SKM-1 treated with dmso at 0.1 percent for 144 hours (cell line): ENCODE results near the gene APOL1.
A peak's percentile ranks its signal among the peaks of the same experiment; 100 is the strongest.
"Not testable (repeated sequence)": the region's sequence is repeated elsewhere in the genome, so short reads cannot be mapped to it uniquely, and the experiment has no call there.

Experiments used
- DNase-seq: peaks from one replicate; lab custom pipeline; 2025; ENCODE audit not compliant: unreplicated experiment; lab: John Stamatoyannopoulos, UW

The APOL1 gene

DNA sequence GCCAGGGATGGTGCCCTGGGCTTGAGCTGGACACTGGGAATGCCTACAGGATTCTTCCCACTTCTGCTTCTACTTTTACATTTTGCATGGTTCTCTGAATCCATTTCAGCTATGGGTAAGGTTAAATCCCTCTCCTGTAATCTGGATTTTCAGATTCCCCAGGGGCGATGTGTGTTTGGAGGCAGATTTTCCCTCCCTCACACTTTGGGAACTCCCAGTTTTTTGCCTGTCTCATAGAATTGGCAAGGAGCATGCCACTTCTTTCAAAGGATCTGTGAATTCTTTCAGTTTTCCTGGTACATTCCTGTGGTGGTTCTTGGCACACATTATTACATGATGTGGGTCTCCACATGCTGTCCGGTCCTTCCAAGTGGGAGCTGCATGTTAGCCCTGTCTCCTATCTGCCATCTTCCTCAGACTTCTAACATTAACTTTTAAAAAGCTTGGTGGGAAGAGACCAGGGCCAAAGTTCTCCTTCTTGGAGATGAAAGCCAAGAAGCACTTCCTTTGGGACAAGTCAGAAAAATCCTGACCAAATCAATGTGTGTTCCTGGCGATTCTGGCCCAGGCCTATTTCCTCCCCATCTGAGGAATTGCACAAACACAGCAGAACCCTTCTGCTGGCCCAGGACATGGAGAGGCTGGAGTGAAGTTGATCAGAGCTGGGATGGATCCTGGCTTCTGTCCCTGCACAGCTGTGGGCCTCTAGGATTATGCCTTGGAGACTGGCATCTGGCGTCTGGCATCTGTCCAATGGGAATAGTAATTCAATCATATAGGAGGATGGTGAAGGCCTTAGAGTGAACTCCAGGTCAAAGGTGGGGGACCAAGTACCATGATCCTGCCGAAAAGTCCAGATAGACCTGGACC lies 8.2 kb upstream of the APOL1 start:
- no peak for DNase-seq

DNA sequence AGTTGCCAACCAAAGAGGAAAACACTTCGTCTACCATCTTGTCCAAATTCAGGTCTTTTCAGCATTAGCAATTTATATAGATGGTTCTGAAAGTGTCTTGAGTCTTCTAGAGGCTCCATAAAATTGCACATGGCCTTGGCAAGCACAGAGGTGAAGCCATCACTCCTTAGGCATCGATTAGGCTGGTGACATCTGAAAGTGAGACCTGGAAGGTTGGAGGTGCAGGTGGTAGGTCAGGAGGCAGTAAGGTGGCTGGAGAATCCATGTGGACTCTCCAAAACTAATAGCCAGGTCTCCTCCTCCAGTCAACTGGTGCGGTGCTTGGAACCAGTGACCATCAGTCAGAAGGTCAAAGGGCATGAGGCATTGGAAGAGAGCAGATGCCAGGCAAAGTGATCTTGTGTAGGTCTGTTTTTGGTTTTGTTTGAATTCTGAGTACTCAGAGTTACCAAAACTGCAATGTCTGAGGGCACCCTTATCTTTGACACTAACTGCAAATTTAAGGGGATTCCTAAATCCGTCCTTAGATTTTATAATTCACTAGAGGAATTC lies 7.1 kb upstream of the APOL1 start:
- DNase-seq: no peak

DNA sequence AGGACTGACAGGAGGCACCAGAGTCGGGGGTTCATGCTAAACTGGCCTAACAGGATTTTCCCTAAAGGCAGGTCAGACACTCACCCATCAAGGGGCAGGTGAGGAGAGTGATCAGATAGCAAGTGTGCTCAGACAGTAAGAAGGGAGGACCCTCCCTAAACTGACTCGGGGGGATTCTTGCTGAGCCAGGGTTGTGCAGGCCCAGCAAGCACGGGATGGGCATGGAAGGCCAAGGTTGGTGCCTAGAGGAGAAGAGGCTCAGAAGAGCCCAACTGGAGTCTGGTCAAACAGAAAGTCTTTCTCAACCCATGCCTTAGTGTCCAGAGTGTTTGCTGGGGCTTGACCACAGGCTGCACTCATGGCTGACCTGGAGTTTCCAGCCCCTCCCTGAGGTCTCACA lies 6.2 kb upstream of the APOL1 start:
- no peak for DNase-seq

DNA sequence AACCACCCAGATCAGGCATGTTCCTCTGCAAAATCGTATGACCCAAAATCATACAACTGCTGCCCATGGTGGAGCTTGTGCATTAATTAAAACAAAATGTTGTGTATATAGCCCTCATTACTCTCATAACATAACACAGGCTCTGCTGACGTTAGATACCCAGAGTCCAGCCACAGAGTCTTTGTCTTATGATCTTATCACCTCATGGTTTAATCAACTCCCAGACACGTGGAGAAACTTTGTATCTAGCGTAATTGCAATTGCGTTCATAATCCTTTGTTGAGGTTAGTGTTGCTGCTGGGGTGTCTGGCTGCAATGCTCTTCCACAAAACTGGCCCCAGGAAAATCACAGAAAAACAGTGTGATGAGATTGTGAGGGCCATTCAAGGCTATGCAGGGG lies 5.0 kb upstream of the APOL1 start:
- no peak for DNase-seq

DNA sequence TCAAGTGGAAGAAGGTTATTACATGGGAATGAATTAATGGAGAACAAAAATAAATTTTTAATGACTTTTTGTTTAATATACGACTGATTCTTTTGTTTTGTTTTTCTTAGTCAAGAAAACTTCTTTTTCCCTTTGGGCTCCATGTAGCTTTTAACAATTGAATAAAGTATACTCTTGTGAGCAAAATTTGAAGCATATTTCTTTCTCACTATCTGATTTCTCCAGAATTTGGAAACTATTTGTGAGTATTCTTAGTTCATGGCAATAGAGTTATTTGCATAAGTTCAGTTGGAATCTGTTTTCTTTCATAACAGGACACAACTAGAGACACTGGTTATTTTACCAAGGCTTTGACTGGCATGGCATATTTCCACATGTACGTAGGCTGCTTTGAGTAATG lies 3.8 kb upstream of the APOL1 start:
- no peak for DNase-seq

DNA sequence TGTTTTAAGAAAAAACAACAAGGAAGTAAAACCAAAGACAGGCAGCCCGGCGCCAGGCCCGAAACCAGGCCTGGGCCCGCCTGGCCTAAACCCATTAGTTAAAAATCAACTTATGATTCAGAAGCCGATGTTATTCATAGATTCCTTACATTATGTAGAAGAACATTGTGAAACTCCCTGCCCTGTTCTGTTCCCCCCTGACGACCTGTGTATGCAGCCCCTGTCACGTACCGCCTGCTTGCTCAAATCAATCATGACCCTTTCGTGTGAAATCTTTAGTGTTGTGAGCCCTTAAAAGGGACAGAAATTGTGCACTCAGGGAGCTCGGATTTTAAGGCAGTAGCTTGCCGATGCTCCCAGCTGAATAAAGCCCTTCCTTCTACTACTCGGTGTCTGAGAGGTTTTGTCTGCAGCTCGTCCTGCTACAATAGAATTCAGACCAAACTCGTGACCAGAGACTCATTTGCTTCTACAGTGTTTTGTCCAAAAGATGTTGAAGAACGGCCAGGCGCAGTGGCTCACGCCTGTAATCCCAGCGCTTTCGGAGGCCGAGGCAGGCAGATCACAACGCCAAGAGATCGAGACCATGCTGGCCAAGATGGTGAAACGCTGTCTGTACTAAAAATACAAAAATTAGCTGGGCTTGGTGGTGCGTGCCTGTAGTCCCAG lies 2.5 kb upstream of the APOL1 start:
- not testable (repeated sequence) for DNase-seq

DNA sequence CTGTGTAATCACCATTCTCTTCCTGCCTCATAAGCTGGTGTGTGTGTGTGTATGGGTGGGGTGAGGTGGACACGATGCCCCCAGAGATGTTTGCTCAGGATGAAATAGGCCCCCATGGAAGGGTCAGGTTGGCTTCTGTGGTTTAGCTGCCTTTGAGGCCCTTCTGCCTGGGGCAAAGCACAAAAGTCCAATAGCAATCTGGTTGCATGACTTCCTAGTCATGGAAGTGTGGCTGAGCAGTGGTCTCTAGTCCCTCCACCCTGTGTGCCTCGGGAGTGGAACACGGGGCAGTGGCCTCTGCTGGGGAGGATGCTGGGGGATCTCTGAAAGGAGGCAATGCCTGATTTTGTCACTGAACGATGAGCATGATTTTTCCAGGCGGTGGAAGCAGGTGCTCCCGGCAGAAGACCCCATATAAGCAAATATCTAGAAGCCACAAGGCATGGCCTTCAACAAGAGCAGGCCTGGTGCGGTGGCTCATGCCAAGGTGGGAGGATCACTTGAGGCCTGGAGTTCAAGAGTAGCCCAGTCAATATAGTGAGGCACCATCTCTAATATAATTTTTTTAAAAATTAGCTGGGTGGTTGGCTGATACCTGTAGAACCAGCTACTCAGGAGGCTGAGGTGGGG lies 839 bp upstream of the APOL1 start:
- DNase-seq: not testable (repeated sequence)

DNA sequence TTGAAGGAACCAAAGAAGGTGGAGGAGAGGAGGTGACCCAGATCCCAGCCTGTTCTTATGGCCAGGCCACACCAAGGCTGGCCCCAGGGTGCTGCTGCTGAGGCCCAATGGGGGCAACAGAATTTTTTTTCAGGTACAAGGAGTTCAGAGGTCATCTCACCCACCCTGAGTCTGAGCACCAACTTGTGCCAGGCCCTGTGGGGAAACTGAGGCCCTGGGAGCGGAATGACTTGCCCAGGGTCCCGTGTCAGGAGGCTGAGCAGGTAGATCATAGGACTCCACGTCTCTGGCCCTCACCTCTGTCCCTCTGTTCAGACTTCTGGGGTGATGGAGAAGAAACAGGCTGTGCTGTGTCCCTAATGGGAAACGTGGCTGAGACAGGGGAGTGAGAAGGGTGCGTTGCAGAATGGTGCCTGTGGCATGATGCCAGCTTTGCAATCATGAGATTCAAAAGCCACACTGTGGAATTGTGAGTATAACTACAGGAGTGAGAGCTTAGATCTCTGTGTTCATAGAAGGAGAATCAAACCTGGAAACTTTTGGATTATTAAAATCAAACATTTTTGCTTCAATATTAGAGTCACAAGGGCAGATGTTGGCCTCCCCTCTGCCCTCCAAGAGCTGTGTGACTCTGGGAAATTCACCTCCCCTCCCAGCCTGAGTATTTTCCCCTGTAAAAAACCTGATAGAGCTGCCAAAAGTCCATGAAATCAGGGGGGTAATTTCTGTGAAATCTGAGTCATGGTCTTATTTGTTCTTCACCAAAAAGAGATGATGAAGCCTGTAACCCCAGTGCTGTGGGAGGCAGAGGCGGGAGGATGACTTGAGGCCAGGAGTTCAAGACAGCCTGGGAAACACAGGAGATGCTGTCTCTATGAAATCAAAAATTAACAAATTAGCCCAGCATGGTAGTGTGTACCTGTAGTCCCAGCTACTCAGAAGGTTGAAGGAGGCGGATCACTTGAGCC lies 874 bp downstream of the APOL1 start:
- DNase-seq: no peak

DNA sequence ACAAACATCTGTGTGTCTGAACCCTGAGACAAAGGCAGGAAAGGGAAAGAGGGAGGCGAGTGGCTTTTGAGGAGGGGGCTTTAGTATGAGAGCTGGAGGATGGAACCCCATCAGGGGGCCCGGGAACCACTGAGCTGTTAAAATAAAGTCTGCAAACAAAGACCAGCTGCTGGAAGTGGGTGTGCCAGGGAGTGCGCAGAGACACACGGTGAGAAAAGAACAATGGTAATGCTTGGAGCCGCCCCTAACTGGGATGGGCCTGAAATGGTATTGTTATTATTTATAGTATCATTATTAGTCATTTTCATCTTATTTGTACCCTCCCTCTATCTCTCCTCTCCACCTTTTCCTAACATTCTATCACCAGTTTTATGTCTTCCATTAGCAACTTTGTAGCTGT lies 2.6 kb downstream of the APOL1 start:
- DNase-seq: not testable (repeated sequence)

DNA sequence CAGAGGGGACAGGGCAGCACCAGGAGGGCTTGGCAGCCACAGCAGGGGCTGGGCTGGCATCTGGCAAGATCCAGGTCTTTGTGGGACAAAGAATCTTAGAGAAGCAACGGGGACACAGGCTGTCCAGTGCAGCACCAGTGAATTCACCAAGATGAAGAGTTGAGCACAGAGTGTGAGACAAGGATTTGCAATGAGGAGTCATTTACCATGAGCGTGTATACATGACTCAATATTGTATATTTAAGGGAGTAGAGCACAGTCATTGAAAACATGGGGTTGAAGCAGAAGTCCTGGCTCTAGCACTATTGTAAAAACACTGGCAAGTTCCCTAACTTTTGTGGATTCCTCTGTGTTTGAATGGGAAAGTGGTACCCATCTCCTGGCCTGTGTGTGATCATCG lies 3.5 kb downstream of the APOL1 start:
- DNase-seq: no peak

DNA sequence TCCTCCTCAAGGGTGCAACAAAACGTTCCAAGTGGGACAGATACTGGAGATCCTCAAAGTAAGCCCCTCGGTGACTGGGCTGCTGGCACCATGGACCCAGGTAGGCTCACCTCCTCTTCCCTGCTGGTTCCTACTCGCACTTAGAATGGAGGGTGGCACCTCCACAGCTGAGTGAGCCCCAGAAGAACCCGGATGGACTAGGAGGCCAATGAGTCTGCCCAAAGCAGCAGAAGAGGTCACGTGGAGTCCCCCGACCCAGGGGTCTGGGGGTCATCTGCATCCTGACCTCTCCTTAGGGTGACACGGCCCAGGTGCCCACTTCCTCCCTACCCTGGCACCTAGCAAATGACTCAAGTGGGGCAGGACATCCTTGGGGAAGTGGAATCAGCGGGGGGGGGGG lies 4.4 kb downstream of the APOL1 start:
- no peak for DNase-seq

DNA sequence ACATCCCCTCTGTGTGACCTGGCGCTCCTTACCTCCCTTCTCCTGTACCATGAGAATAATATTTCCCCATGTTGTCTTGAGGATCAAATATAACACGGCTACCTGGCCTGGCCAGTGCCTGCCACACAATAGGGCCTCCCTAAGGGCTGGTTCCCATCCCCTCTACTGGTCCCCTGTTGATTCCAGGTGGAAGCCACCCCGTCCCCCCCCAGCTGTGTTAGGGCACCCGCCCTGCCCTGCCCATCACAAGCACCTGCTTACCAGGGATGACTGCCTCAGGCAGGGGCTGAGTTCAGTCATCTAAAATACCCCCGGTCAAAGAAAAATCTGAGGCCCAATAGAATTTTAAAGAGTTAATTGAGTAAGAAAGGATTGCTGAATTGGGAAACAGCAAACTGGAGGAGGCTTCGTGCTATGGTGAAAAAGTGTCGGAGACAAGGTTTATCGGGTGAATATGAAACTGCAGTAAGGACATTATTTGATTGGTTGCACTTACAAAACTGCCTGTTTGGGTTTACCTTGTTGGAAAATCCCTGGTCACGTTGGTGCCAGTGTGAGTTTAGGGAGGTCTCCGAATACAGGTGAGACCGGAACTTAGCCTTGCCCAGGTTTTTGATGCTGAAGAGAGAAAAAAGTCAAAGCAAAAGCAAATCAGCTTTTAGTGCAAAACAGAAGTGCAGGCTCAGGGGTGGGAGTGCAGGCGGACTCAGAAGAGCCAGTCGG lies 5.2 kb downstream of the APOL1 start:
- no peak for DNase-seq

DNA sequence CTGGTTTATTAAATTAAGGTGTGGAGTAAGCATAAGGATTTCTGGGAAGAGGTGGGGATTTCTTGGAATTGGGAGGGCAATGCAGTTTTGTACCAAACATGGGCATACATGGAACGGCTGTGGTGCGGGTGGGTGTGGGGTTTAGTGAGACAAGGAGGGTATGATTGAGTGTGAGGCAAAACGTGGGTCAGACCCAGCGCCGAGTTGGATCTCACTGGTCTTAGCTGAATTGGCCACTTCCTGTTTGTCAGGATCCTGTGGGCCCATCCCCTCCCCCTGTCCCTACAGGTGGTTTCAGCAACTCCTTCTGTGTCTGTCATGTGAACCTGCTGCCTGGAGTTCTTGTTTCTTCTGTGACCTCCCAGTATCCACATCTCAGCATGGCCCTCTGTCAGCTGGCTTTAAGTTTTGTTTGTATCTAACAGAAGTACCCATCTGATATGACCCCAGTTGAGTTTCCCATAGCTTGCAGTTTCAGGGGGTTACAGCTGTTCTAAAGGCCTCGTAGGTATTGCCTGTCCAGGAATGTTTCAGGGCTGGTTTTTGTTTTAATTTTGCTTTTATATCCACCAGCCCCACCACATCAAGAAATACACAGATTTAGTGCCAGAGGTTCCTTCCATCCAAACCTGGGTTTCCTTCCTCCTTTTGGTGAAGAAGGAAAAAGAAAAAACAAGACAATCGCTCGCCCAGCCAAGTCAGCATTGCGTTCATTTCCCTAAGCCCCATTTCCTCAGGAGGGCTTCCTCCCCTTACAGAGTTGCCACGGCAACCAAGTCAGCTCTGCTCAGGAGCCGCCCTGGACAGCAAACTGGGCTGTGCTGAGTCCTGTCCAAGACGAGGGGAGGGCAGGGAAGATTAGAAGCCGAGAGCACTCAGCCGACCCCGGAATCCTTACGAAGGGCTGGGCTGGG lies 6.0 kb downstream of the APOL1 start:
- peak; percentile 22 for DNase-seq

DNA sequence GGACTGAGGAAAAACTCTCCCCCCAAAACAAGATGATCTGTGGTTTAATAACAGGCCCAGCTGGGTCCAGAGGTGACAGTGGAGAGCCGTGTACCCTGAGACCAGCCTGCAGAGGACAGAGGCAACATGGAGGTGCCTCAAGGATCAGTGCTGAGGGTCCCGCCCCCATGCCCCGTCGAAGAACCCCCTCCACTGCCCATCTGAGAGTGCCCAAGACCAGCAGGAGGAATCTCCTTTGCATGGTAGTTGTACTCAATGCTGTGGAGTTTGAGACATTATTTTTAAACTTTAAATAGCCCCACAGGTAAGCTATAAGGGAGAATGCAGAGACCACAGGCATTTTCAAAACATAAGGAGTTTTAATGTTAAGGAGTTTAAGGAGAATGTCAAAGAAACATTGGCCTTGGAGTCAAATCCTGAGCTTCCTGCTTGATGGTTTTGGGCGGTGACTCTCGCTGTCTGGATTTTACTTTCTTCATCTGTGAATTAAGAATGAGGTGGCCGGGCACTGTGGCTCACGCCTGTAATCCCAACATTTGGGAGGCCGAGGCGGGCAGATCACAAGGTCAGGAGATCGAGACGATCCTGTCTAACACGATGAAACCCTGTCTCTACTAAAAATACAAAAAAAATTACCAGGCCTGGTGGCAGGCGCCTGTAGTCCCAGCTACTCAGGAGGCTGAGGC lies 6.8 kb downstream of the APOL1 start:
- no peak for DNase-seq

DNA sequence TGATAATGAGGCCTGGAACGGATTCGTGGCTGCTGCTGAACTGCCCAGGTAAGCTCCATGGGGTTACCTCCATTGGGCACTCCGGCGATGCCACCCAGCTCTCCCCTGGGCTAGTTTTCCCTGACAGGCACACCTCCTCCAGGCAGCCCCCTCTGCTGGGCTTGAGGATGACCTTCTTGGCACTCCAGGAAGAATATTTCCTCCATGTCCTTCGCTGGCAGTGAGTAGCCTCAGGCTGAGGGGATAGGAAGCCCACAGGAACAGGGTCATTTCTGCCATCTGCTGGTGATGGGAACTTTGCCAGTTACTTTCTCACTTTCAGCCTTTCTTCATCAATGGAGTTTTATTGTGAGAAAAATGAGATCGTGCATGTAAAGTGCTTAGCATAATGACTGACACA lies 8.7 kb downstream of the APOL1 start:
- DNase-seq: not testable (repeated sequence)

DNA sequence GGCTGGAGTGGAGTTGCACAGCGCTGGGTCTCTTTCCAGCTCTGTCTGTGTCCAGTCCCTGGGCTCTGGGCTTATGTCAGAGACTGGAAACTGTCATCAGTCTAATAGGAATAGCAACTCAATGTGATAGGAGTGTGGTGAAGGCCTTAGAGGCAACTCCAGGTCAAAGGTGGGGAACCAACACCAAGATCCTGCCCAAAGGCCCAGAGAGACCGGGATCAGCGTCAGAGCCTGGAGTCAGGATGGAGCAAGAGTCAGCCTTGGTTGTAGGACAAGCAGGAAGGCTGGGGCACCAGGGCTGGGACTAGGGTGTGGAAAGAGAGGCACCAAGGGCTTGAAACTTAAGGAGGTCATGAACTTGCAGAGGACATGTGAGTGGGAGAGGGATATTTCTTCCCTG lies 9.4 kb downstream of the APOL1 start:
- DNase-seq: not testable (repeated sequence)

DNA sequence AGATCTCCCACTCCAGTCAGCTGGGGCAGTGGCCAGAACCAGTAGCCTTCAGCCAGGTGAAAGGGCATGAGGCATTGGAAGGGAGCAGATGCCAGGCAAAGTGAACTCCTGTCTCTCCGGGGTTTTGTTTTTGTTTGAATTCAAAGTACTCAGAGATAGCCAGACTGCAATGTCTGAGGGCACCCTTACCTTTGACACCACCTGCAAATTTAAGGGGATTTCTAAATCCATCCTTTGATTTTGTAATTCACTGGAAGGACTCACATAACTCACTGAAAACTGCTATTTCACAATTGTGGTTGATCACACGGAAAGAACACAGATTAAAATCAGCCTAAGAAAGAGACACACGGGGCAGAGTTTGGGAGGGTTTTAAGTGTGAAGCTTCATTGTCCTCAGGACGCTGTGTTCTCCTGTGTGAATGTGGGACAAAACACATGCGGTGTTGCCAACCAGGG lies 10.3 kb downstream of the APOL1 start:
- peak; percentile 56 for DNase-seq
